ENCODE results near the gene HEATR5A. TPM values are rescaled to one million over a fixed set of nuclear protein-coding genes. Genes with fewer than 3 reads are reported as not detected.

Gene HEATR5A
- total and polyA plus RNA-seq, 2 experiments from 2014 or later, result 25.8 to 32.5 TPM

DNA sequence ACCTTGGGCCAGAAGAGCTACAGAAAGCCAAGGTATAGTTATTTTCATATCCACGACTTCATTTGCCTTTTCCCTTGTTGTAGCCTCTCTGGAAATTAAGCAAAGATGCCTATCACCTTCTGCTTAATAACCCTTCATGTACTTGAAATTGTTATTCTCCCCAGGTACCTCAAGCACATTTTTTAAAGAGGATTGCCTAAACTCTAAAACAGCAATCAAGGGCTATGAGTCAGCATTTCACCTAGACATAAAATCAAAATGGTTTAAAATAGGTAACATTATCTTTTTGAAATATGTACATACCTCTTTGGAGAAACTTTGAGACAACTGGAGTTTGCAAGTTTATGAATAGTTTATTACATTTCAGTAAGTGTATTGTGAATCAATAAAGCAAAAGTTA is 25.4 kb upstream of the HEATR5A start (continued):
- no peak for TF ChIP-seq NANOG (IDR thresholded peaks at IDR 0.05; ENCODE audit: borderline replicate concordance)
- no peak for TF ChIP-seq ZNF114 (CRISPR knock-in tag; IDR thresholded peaks at IDR 0.05)

- H4K20me1 ChIP-seq (replicated peaks; ENCODE audit: insufficient read depth), result no peaks in the 10 kb centered on the region
- H3K27ac ChIP-seq (ENCODE audit: low read depth), result no peak overlapping the region
- no peak overlapping the region for H2AFZ ChIP-seq
- no peak overlapping the region for H3K4me2 ChIP-seq
- H3K9me3 Mint-ChIP-seq, result peaks cover 16% of the 10 kb centered on the region
- no peaks in the 10 kb centered on the region for H3K4me1 ChIP-seq (ENCODE audit: insufficient read depth)
- no peak overlapping the region for H3K4me3 Mint-ChIP-seq
- TF ChIP-seq EZH2 (IDR thresholded peaks at IDR 0.05; ENCODE audit: low read depth, unreplicated experiment) (no peak), POLR2AphosphoS5 (IDR thresholded peaks at IDR 0.05; ENCODE audit: low read depth) (no peak), EZH2phosphoT487 (IDR thresholded peaks at IDR 0.05; ENCODE audit: unreplicated experiment) (no peak), CREB1 (CRISPR knock-in tag; IDR thresholded peaks at IDR 0.05; ENCODE audit: low read depth) (no peak), NANOG (IDR thresholded peaks at IDR 0.05; ENCODE audit: borderline replicate concordance) (no peak), ZNF114 (CRISPR knock-in tag; IDR thresholded peaks at IDR 0.05) (no peak), ZNF462 (CRISPR knock-in tag; IDR thresholded peaks at IDR 0.05) (no peak), JUNB (IDR thresholded peaks at IDR 0.05; ENCODE audit: unreplicated experiment) (no peak), ZNF331 (CRISPR knock-in tag; IDR thresholded peaks at IDR 0.05; ENCODE audit: low read depth) (no peak), CTCF (conservative IDR thresholded peaks at IDR 0.05; ENCODE audit: low read depth in 2 of 2) (no peak), STAT1 (IDR thresholded peaks at IDR 0.05; ENCODE audit: unreplicated experiment) (no peak)
- TF ChIP-seq, protein P1, sequence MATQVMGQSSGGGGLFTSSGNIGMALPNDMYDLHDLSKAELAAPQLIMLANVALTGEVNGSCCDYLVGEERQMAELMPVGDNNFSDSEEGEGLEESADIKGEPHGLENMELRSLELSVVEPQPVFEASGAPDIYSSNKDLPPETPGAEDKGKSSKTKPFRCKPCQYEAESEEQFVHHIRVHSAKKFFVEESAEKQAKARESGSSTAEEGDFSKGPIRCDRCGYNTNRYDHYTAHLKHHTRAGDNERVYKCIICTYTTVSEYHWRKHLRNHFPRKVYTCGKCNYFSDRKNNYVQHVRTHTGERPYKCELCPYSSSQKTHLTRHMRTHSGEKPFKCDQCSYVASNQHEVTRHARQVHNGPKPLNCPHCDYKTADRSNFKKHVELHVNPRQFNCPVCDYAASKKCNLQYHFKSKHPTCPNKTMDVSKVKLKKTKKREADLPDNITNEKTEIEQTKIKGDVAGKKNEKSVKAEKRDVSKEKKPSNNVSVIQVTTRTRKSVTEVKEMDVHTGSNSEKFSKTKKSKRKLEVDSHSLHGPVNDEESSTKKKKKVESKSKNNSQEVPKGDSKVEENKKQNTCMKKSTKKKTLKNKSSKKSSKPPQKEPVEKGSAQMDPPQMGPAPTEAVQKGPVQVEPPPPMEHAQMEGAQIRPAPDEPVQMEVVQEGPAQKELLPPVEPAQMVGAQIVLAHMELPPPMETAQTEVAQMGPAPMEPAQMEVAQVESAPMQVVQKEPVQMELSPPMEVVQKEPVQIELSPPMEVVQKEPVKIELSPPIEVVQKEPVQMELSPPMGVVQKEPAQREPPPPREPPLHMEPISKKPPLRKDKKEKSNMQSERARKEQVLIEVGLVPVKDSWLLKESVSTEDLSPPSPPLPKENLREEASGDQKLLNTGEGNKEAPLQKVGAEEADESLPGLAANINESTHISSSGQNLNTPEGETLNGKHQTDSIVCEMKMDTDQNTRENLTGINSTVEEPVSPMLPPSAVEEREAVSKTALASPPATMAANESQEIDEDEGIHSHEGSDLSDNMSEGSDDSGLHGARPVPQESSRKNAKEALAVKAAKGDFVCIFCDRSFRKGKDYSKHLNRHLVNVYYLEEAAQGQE (IDR thresholded peaks at IDR 0.05; ENCODE audit: unreplicated experiment), result no peak
- TF ChIP-seq, protein P2, sequence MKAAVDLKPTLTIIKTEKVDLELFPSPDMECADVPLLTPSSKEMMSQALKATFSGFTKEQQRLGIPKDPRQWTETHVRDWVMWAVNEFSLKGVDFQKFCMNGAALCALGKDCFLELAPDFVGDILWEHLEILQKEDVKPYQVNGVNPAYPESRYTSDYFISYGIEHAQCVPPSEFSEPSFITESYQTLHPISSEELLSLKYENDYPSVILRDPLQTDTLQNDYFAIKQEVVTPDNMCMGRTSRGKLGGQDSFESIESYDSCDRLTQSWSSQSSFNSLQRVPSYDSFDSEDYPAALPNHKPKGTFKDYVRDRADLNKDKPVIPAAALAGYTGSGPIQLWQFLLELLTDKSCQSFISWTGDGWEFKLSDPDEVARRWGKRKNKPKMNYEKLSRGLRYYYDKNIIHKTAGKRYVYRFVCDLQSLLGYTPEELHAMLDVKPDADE (IDR thresholded peaks at IDR 0.05), result no peak
- no peak overlapping the region for H3K4me3 ChIP-seq
- DNase-seq (ENCODE audit: low spot score), result no peak
- H3K36me3 Mint-ChIP-seq (ENCODE audit: low read depth), result peaks cover 23% of the 10 kb centered on the region
- no peaks in the 10 kb centered on the region for H3K79me2 ChIP-seq (replicated peaks; ENCODE audit: insufficient read depth)
- no peak for ATAC-seq
- no peaks in the 10 kb centered on the region for H3F3A ChIP-seq (replicated peaks; ENCODE audit: low read depth)
- H3K4me1 Mint-ChIP-seq, result no peaks in the 10 kb centered on the region
- H3K9me2 ChIP-seq (ENCODE audit: insufficient read depth), result no peaks in the 10 kb centered on the region; the same call in 1 of the 2 replicates
- peaks cover 8% of the 10 kb centered on the region; the same call in 1 of the 2 replicates for H3K36me3 ChIP-seq (ENCODE audit: insufficient read depth)
- H3K27ac Mint-ChIP-seq, result no peak overlapping the region
- H3K27me3 Mint-ChIP-seq (ENCODE audit: insufficient read depth, low read depth, poor library complexity), result no peaks in the 10 kb centered on the region
- no peaks in the 10 kb centered on the region for H3K27me3 ChIP-seq (ENCODE audit: insufficient read depth)
Observed at GRCh38 chr14:31442284-31442683, 21.9 kb upstream of the HEATR5A start.

Data from GM23338 (cell line).